SK-N-SH treated with all-trans-retinoic acid at 6 μM for 48 hours (cell line): ENCODE measurements around the gene AK4.

Source experiments
- ATAC-seq: fragments of 200-7000 bp; cut with Tn5 transposase; 3 replicates; pipeline ENCODE4 v1.9.1; 2020; ENCODE audit warnings: mild to moderate bottlenecking, moderate library complexity
- ARNTL ChIP-seq: fragments of 450-650 bp; formaldehyde crosslinking; IDR thresholded peaks from 2 replicates; pipeline ENCODE4 v1.5.0; 2020; ENCODE audit warnings: low read depth, mild to moderate bottlenecking, moderate library complexity, borderline replicate concordance
- BACH2 ChIP-seq: fragments of 250-450 bp; sonication (Bioruptor Pico); IDR thresholded peaks from 2 replicates; pipeline ENCODE4 v1.9.0; 2021; ENCODE audit warnings: mild to moderate bottlenecking, borderline replicate concordance
- CSDC2 ChIP-seq: fragments of 250-450 bp; sonication (Bioruptor Pico); IDR thresholded peaks from 2 replicates; pipeline ENCODE4 v1.5.0; 2020; ENCODE audit warnings: mild to moderate bottlenecking, moderate library complexity
- GLIS3 ChIP-seq: fragments of 250-450 bp; sonication (Bioruptor Pico); IDR thresholded peaks from 2 replicates; pipeline ENCODE4 v1.5.0; 2020; ENCODE audit warnings: mild to moderate bottlenecking, moderate library complexity
- ISL1 ChIP-seq: fragments of 250-450 bp; sonication (Bioruptor Pico); IDR thresholded peaks from 2 replicates; pipeline ENCODE4 v2.1.2; 2022; ENCODE audit warnings: mild to moderate bottlenecking, moderate library complexity
- OSR1 ChIP-seq: fragments of 250-450 bp; sonication (Bioruptor Pico); IDR thresholded peaks from 2 replicates; pipeline ENCODE4 v1.8.0; 2022; ENCODE audit warnings: moderate library complexity, mild to moderate bottlenecking, inconsistent platforms
- PPARA ChIP-seq: fragments of 250-450 bp; sonication (Bioruptor Pico); IDR thresholded peaks from 2 replicates; pipeline ENCODE4 v1.5.0; 2020; ENCODE audit warnings: mild to moderate bottlenecking, borderline replicate concordance
- RARB ChIP-seq: fragments of 250-450 bp; sonication (Bioruptor Pico); IDR thresholded peaks from 2 replicates; pipeline ENCODE4 v1.8.0; 2021; ENCODE audit warnings: mild to moderate bottlenecking, moderate library complexity
- SNAI2 ChIP-seq: fragments of 250-450 bp; sonication (Bioruptor Pico); IDR thresholded peaks from 2 replicates; pipeline ENCODE4 v1.5.0; 2020; ENCODE audit warnings: mild to moderate bottlenecking, moderate library complexity
- TCF4 ChIP-seq: fragments of 250-450 bp; sonication (Bioruptor Pico); IDR thresholded peaks from 2 replicates; pipeline ENCODE4 v1.8.0; 2021; ENCODE audit warnings: mild to moderate bottlenecking, moderate library complexity, borderline replicate concordance
- TOX ChIP-seq: fragments of 250-450 bp; sonication (Bioruptor Pico); IDR thresholded peaks from 2 replicates; pipeline ENCODE4 v1.8.0; 2021; ENCODE audit warnings: mild to moderate bottlenecking, moderate library complexity, borderline replicate concordance
- ZFP3 ChIP-seq: fragments of 250-450 bp; sonication (Bioruptor Pico); IDR thresholded peaks from 2 replicates; pipeline ENCODE4 v1.5.0; 2020; ENCODE audit warnings: mild to moderate bottlenecking, moderate library complexity
- ZFP30 ChIP-seq: fragments of 450-650 bp; formaldehyde crosslinking; IDR thresholded peaks from 2 replicates; pipeline ENCODE4 v1.5.0; 2022; ENCODE audit warnings: mild to moderate bottlenecking, moderate library complexity
- ZNF565 ChIP-seq: fragments of 450-650 bp; formaldehyde crosslinking; conservative IDR thresholded peaks from 2 replicates; pipeline ENCODE4 v1.5.0; 2020; ENCODE audit warnings: low read depth, mild to moderate bottlenecking, moderate library complexity
- ZNF70 ChIP-seq: fragments of 450-650 bp; formaldehyde crosslinking; IDR thresholded peaks from 2 replicates; pipeline ENCODE4 v1.5.0; 2020; ENCODE audit warnings: mild to moderate bottlenecking, moderate library complexity
- ZNF8 ChIP-seq: fragments of 450-650 bp; formaldehyde crosslinking; IDR thresholded peaks from 2 replicates; pipeline ENCODE4 v1.5.0; 2020; ENCODE audit warnings: mild to moderate bottlenecking, moderate library complexity
- TF ChIP-seq, protein P1 (sequence below): fragments of 250-450 bp; sonication (Bioruptor Pico); IDR thresholded peaks from 2 replicates; pipeline ENCODE4 v1.8.0; 2021; ENCODE audit warnings: low read depth, mild to moderate bottlenecking, moderate library complexity, borderline replicate concordance
- TF ChIP-seq, protein P2 (sequence below): fragments of 250-450 bp; sonication (Bioruptor Pico); IDR thresholded peaks from 2 replicates; pipeline ENCODE4 v1.5.1; 2021; ENCODE audit warnings: mild to moderate bottlenecking, moderate library complexity
- TF ChIP-seq, protein P3 (sequence below): fragments of 250-450 bp; sonication (Bioruptor Pico); IDR thresholded peaks from 2 replicates; pipeline ENCODE4 v1.5.1; 2020; ENCODE audit warnings: low read depth, mild to moderate bottlenecking, moderate library complexity
- TF ChIP-seq, protein P4 (sequence below): fragments of 250-450 bp; sonication (Bioruptor Pico); IDR thresholded peaks from 2 replicates; pipeline ENCODE4 v1.5.0; 2020; ENCODE audit warnings: mild to moderate bottlenecking, moderate library complexity

Gene AK4

DNA sequence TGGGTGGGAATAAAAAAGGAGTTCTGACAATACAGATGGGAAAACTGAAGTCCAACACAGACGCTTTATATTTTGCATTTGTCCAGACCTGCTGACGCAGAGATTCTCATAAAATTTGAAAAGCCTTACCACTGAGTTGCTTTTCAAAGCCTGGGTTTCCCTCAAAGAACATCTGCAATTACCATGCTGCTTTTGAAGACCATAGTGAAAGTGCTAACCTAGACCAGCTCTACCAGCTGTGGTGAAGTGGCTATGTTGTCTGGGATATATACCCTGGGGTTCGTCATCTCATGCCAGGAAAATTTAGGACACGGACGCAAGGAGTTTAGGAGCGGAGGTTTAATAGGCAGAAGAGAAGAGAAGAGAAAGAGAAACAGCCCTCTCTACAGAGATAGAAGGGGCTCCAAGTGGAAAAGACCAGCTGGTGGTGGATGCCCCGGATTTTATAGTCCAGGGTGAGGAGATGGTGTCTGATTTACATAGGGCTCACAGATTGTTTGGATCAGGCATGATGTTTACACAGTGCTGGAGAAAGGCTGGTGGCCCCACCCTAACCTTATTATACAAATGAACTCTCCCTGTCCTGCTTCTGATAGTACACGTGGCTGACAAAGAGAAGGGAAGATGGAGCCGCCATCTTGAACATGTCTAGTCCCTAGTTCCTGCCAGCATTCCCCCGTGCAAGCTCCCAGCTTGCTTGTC, 73.8 kb downstream of the AK4 start:
- TF ChIP-seq ZNF70 (CRISPR knock-in tag) (no peak), ZFP30 (no peak), ISL1 (CRISPR knock-in tag) (no peak), GLIS3 (no peak), RARB (CRISPR knock-in tag) (no peak), CSDC2 (CRISPR knock-in tag) (no peak), OSR1 (CRISPR knock-in tag) (no peak)
- TF ChIP-seq, protein P1, sequence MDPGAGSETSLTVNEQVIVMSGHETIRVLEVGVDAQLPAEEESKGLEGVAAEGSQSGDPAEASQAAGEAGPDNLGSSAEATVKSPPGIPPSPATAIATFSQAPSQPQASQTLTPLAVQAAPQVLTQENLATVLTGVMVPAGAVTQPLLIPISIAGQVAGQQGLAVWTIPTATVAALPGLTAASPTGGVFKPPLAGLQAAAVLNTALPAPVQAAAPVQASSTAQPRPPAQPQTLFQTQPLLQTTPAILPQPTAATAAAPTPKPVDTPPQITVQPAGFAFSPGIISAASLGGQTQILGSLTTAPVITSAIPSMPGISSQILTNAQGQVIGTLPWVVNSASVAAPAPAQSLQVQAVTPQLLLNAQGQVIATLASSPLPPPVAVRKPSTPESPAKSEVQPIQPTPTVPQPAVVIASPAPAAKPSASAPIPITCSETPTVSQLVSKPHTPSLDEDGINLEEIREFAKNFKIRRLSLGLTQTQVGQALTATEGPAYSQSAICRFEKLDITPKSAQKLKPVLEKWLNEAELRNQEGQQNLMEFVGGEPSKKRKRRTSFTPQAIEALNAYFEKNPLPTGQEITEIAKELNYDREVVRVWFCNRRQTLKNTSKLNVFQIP: no peak
- TF ChIP-seq, protein P2, sequence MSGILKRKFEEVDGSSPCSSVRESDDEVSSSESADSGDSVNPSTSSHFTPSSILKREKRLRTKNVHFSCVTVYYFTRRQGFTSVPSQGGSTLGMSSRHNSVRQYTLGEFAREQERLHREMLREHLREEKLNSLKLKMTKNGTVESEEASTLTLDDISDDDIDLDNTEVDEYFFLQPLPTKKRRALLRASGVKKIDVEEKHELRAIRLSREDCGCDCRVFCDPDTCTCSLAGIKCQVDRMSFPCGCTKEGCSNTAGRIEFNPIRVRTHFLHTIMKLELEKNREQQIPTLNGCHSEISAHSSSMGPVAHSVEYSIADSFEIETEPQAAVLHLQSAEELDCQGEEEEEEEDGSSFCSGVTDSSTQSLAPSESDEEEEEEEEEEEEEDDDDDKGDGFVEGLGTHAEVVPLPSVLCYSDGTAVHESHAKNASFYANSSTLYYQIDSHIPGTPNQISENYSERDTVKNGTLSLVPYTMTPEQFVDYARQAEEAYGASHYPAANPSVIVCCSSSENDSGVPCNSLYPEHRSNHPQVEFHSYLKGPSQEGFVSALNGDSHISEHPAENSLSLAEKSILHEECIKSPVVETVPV (CRISPR knock-in tag): no peak
- TF ChIP-seq, protein P3, sequence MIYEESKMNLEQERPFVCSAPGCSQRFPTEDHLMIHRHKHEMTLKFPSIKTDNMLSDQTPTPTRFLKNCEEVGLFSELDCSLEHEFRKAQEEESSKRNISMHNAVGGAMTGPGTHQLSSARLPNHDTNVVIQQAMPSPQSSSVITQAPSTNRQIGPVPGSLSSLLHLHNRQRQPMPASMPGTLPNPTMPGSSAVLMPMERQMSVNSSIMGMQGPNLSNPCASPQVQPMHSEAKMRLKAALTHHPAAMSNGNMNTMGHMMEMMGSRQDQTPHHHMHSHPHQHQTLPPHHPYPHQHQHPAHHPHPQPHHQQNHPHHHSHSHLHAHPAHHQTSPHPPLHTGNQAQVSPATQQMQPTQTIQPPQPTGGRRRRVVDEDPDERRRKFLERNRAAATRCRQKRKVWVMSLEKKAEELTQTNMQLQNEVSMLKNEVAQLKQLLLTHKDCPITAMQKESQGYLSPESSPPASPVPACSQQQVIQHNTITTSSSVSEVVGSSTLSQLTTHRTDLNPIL (CRISPR knock-in tag): no peak
- TF ChIP-seq, protein P4, sequence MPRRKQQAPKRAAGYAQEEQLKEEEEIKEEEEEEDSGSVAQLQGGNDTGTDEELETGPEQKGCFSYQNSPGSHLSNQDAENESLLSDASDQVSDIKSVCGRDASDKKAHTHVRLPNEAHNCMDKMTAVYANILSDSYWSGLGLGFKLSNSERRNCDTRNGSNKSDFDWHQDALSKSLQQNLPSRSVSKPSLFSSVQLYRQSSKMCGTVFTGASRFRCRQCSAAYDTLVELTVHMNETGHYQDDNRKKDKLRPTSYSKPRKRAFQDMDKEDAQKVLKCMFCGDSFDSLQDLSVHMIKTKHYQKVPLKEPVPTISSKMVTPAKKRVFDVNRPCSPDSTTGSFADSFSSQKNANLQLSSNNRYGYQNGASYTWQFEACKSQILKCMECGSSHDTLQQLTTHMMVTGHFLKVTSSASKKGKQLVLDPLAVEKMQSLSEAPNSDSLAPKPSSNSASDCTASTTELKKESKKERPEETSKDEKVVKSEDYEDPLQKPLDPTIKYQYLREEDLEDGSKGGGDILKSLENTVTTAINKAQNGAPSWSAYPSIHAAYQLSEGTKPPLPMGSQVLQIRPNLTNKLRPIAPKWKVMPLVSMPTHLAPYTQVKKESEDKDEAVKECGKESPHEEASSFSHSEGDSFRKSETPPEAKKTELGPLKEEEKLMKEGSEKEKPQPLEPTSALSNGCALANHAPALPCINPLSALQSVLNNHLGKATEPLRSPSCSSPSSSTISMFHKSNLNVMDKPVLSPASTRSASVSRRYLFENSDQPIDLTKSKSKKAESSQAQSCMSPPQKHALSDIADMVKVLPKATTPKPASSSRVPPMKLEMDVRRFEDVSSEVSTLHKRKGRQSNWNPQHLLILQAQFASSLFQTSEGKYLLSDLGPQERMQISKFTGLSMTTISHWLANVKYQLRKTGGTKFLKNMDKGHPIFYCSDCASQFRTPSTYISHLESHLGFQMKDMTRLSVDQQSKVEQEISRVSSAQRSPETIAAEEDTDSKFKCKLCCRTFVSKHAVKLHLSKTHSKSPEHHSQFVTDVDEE (CRISPR knock-in tag): no peak
- ATAC-seq: no peak

DNA sequence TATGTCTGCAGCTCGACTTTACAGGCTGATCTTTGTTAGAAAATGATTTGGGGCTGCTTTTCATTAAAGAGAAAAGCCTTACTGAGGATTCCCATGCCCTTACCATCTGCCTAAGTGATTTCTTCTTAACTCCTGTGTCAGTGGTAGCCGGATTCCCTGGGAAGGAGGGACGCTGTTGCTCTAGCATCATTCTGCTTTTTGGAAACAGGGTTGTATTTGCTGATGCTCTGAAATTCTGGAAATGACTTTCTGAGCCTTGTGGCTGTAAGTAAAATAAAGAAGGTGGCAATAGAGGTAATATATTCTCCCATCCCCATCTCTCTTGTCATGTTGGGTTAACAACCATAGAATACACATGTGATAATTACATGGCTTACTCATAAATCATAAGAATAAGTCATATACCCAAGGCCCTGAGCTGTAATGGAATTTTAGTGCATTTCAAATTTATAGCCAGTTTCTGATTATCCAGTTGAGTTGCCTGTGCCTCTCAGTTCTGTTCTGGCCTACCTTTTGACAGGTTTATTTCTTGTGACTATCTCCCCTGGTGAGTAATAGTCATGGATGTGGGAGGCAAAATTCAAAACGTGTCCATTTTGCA, 74.4 kb downstream of the AK4 start:
- ATAC-seq: no peak
- no peak for TF ChIP-seq BACH2 (CRISPR knock-in tag)
- TF ChIP-seq GLIS3: no peak
- TF ChIP-seq, protein P2 (CRISPR knock-in tag): no peak
- TF ChIP-seq ZNF565 (CRISPR knock-in tag): no peak
- TF ChIP-seq ZNF8 (CRISPR knock-in tag): no peak
- TF ChIP-seq PPARA (CRISPR knock-in tag): no peak

DNA sequence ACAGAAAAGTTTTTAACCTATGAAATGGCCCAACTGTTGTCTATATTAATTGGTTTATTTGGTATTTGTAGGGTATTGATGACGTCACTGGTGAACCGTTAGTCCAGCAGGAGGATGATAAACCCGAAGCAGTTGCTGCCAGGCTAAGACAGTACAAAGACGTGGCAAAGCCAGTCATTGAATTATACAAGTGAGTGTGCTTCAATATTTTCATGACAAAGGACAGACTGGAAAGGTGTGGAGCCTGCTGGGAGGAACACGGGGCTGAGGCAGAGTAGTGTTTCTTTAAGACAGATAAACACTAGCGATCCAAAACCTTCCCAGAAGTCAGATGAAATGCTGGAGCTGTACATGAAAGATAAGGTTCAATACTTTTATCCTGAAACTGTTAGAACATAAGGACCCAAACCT, 76.7 kb downstream of the AK4 start:
- no peak for TF ChIP-seq BACH2 (CRISPR knock-in tag)
- TF ChIP-seq ZNF70 (CRISPR knock-in tag): no peak
- TF ChIP-seq ZFP30: no peak
- no peak for TF ChIP-seq CSDC2 (CRISPR knock-in tag)
- TF ChIP-seq ISL1 (CRISPR knock-in tag): no peak
- TF ChIP-seq TOX (CRISPR knock-in tag): no peak
- no peak for TF ChIP-seq ZNF565 (CRISPR knock-in tag)
- TF ChIP-seq TCF4 (CRISPR knock-in tag): no peak
- TF ChIP-seq GLIS3: no peak
- TF ChIP-seq, protein P2 (CRISPR knock-in tag): no peak
- TF ChIP-seq ARNTL: no peak
- TF ChIP-seq RARB (CRISPR knock-in tag): no peak
- no peak for TF ChIP-seq SNAI2
- no peak for TF ChIP-seq ZFP3 (CRISPR knock-in tag)
- ATAC-seq: no peak
